Left renal pelvis (tissue), 4 donors: ENCODE measurements around the gene CPNE4. TPM values are rescaled to one million over a fixed set of nuclear protein-coding genes. Genes with fewer than 3 reads are reported as not detected.
"Not testable (repeated sequence)": the region's sequence is repeated elsewhere in the genome, so short reads cannot be mapped to it uniquely, and the experiment has no call there.

ENCODE experiments used
- DNase-seq, 4 donors: peaks; one replicate each; pipeline ENCODE4 v3.0.0-alpha.2; 2013; ENCODE audit warnings: low read depth in 4 of 4, low spot score in 3 of 4
- polyA plus RNA-seq, 4 donors: library from polyadenylated mRNA; unstranded; fragments of 120-200 nt; gene quantifications; one replicate each; pipeline ENCODE4 v1.2.1, GENCODE V29; 2013; ENCODE audit not compliant: insufficient read length in 4 of 4

CPNE4 gene
- polyA plus RNA-seq, 4 donors: 0.35 to 0.74 (median 0.62) TPM

DNA sequence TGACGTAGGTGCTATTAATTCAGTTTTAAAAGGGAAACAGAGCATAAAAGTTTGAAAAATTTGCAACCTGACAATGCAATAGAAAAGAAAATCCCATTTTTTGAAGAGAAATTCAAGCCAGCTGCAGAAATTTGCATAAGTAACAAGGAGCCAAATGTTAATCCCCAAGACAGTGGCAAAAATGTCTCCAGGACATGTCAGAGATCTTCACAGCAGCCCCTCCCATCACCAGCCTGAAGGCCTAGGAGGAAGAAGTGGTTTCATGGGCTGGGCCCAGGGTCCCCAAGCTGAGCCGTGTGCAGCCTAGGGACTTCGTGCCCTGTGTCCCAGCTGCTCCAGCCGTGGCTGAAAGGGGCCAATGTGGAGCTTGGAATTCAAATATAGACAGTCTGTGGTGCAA, 148.9 kb downstream of the CPNE4 start:
- DNase-seq: not testable (repeated sequence)

DNA sequence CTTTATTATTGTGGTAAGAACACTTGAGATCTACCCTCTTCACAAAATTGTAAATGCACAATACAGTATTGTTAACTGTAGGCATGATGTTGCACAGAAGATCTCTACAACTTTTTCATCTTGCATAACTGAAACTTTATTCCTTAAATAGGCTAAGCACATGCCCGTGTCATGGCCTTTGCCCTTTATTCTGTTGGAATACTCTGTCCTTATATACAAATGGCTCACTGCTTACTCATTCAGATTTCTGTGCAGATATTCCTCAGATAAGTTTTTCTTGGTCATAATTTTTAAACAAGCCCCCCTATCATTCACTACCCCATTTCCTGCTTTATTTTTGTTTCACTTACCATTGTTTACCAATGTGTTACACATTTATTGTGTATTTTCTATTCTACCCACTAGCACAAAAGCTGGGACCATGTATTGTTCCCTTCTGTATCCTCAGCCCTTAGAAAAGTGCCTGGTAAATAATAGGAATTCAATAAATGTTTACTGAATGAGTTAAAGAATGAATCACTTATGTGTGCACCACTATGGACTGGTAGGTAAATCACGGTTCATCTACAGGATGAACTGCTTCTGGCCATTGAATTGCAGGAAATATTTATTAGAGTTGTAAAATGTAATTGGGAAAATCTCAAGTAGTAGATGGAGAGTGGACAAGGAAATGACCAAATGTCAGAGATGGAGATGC, 151.0 kb downstream of the CPNE4 start:
- no peak for DNase-seq

- DNase-seq: no peak
These were observed 151.7 kb downstream of the CPNE4 start for GRCh38 chr3:131883086-131883485.

DNA sequence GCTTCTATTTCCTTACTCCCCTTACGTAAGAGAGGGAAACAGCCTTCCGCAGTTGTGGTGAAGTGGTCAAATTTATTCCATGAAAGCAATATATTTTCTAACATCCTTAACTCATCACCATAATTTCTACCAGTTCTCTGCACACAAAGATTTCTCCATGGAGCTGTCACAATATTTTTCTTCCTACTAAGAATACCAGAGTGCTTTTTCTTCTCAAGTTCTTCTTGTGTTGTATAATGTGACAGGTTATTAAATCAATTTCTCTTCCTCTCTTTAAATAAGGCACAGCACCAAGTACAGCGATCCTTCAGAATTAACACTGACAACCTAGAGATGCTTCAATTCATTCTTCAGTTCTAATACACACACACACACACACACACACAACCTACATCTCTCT, 153.0 kb downstream of the CPNE4 start:
- DNase-seq: no peak

DNA sequence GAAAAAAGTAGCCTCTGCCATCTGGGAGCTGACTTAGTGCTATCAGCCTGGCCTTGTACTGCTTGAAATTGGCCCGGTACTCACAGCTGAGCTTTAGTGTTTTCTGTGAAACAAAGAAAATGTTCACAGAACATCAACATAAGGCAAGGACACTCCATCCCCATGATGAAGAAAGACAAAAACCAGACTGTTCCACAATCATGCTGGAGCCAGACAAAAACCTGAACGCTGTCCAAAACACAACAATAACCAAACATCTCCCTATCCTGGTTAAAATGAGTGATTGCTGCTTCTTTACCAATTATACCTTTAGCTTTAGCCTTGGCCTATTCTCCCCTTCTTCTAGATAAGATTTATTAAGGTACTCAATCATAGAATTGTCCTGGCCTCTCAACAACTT, 153.9 kb downstream of the CPNE4 start:
- no peak for DNase-seq

DNA sequence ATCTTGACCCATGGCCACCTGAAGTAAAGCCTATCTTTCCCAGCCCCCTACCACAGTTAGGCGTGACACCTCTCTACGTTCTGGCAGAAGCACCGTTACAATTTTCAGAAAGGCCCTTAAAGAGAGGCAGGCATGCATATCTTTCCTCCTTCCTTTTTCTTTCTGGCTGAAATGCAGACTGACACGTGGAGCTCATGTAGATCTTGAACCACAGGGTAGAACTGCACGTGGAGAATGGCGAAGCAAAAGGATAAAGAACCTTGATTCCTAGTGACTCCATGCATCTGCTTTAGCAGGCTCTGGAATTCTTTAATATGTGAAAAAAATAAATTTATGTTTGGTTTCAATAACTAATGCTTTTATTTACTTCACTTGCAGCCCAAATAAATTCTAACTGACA, 166.6 kb downstream of the CPNE4 start:
- no peak for DNase-seq

GRCh38 chr3:131856171-131856570, 178.6 kb downstream of the CPNE4 start:
- no peak for DNase-seq

DNA sequence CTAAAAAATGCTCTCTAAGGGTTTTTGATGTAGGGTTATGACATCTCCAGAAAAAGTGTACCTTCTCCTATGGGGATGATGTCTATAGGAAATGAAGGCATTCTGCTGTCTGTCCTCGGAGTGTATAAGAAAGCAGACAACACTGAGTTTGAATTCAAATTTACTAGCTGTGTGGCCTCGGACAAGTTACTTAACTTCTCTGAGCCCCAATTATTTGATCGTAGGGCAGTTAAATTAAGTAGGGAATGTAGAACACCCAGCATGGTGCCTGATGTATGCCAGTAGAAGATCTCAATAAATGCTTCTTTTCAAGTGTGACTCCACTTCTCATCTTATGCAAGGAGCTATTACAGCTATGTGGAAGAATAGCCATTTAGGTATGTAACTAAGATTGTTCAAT, 184.6 kb downstream of the CPNE4 start:
- no peak for DNase-seq

DNA sequence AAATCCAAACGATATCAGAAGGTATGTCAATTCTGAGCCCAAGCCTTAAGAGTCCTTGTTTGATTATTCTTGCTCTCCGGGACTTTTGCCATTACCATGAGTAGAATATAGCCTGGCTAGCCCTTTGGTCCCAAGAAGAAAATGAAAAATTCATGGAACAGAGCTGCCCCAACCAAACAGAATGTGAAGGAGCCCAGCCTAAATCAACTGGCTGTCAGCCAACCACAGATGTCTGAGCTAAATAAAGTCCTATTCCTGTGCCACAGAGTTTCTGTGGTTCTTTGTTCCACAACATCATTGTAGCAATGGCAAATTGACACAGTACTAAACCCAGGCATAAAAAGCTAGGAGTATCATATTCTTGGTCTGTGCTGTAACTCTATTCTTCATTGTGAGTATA, 185.2 kb downstream of the CPNE4 start:
- DNase-seq: no peak

- DNase-seq: no peak
These were observed 186.8 kb downstream of the CPNE4 start for GRCh38 chr3:131847966-131848510.

DNA sequence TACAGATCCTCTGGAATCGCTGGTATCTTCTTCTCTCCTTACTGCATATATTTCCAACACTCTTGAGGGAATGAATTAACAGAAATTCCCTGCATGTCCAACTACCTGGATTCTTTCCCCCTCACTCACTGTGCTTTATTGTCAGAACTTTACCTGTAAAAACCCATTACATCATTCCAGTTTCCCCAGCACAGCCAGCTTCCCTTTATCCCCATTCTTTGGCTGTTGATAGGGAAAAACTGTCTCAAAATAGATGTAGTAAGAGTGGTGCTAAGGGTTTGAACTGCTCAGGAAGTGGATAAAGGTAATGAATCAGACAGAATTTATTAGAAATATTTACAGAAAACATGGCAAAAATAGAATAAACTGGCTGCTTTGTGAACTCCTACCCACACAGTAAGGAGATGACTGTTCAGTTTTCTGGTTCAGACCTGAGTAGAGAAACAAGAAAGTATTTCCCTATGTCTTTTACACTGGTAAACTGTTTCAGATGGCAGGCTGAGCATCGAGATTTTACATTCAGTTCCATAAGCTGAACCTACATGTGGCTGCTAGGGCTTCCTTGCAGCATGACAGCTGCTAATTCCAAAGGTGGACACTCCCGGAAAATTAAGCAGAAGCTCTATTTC, 188.4 kb downstream of the CPNE4 start:
- DNase-seq: no peak

DNA sequence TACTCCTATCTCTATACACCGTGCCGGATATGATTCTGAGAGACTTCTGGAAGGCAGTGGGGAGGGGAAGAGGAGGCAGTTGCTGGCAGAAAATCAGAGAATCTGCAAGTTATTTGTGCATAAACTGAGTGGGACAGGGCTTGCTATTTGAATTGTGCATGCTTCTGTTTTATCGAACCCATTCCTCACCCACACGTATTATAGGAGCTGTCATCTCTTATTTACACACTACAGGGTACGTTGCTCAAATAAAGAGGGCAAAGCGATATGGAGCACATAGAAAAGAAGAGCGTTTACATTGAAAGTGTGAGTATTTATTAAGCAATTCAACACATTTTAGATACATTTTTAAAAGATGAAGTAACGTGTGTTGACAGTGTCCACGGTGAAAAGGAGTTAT, 191.6 kb downstream of the CPNE4 start:
- DNase-seq: no peak

DNA sequence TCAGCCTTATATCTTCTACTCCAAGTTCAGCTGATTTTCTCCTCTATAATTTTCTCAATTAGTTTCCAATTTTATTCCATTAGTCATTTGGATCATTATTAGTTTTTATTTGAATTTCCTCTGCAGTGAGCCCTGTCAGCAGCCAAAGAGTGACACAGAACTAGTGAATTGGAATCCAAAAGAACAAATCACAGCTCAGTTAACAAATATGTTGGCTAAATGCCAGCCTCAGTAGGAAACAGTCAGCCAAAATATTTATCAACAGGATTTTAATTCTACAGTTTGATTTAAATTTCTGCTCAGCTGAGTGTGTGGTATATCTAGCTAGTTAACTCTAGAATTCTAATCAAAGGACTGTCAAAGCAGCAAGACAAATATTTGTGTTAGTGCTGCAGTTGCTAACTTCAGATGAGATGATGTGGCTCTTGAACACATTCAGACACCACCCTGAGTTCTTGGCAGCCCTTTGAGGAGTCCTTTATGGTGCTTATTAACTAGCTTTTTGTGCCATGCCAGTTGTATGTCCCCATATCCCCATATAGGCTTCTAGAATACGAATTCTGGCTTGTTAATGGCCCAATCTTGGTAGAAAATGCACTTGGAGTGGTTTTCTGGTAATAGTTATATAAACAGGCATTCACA, 194.5 kb downstream of the CPNE4 start:
- no peak for DNase-seq

- DNase-seq: no peak
These were observed 198.9 kb downstream of the CPNE4 start for GRCh38 chr3:131835906-131836305.

- DNase-seq: no peak
These were observed 203.2 kb downstream of the CPNE4 start for GRCh38 chr3:131831608-131832007.

- DNase-seq: no peak
These were observed 213.5 kb downstream of the CPNE4 start for GRCh38 chr3:131821191-131821762.

DNA sequence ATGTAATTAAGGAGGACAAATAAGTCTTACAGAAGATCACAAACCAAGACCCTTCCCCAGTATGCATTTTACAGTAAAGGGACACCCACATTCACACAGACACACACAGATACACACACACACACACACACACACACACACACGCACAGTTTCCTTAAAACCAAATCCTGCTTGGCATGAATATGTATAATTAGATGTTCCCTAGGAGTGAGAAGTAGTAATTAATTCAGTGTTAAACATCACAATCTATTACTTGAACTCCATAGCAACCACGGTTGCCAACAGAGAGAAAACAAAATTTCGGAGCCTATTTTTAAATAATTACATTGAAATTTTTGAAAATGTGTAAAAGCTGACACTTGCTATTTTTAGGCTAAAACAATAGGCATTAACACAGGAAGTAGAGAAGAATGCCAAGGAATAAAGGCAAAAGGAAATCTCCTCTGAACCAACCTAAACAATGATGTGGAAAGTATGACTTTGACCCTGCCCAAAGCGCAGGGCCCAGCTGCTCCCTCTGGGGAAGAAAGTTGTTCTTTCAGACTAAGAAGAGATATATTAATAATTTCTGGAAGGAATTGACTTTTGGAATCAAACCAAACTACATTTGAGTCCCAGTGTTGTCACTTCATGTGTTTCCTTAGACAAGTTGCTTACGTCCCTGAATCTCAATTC, 215.3 kb downstream of the CPNE4 start:
- no peak for DNase-seq

GRCh38 chr3:131812433-131812832, 222.4 kb downstream of the CPNE4 start:
- no peak for DNase-seq

GRCh38 chr3:131811481-131811880, 223.3 kb downstream of the CPNE4 start:
- no peak for DNase-seq

- DNase-seq: no peak
These were observed 227.0 kb downstream of the CPNE4 start for GRCh38 chr3:131807822-131808221.

DNA sequence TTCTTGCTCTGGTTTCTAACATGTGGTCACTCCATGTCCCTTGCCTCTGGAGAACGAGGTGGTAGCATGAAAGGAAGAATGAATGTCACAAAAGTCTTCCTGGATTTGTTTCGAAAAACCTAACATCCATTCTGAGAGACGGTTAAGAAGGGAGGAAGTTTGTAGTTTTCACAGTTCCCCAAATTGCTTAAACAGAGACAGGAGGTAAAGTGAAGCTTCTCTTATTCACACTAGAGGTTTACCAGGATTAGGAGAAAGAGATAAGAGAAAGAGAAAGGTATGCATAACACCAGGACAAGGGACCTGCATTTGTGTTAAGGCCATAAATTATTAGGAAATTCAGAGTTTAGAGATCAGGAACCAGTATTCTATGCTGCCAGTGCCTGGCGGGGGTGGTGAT, 228.1 kb downstream of the CPNE4 start:
- DNase-seq: no peak
